Activated T-helper 2 cell treated with anti-CD3 and anti-CD28 coated beads, Interferon-gamma antibody, Interleukin-2, Interleukin-4, amounts not matched to agents 10 μg/mL and 5 μg/mL and 100 μg/mL, durations not matched to agents 14 hours and 24 hours and 36 hours (primary cell): Measurements from ENCODE around the gene AQP5. TPM values are rescaled to one million over a fixed set of nuclear protein-coding genes. Genes with fewer than 3 reads are reported as not detected.
"Not testable (repeated sequence)": the region's sequence is repeated elsewhere in the genome, so short reads cannot be mapped to it uniquely, and the experiment has no call there.

Experiments used
- DNase-seq: peaks from one replicate; pipeline ENCODE4 v3.0.0; 2021; ENCODE audit warnings: low spot score
- H3K27ac Mint-ChIP-seq: one replicate; pipeline ENCODE4 v1.8.0; 2021; ENCODE audit warnings: mixed read lengths
- H3K27me3 Mint-ChIP-seq: one replicate; pipeline ENCODE4 v1.8.0; 2021; ENCODE audit warnings: low read depth, mixed read lengths
- H3K36me3 Mint-ChIP-seq: one replicate; pipeline ENCODE4 v1.8.0; 2021; ENCODE audit warnings: low read depth, mixed read lengths
- H3K4me1 Mint-ChIP-seq: one replicate; pipeline ENCODE4 v1.8.0; 2021; ENCODE audit warnings: low read depth, mixed read lengths
- H3K4me3 Mint-ChIP-seq: one replicate; pipeline ENCODE4 v1.8.0; 2021; ENCODE audit warnings: low read depth, mild to moderate bottlenecking, moderate library complexity, mixed read lengths
- H3K9me3 Mint-ChIP-seq: one replicate; pipeline ENCODE4 v1.8.0; 2021; ENCODE audit warnings: mixed read lengths
- intact Hi-C: fragments of 100-400 bp; cut with micrococcal nuclease; formaldehyde crosslinking; loops from one replicate; pipeline ENCODE4 v1.15.1; 2023
- total RNA-seq: library from RNA; stranded (reverse); gene quantifications from 2 replicates; pipeline ENCODE4 v1.2.3, GENCODE V29; 2022

AQP5 gene
- total RNA-seq, 1 donor from 2014 or later = not detected

DNA sequence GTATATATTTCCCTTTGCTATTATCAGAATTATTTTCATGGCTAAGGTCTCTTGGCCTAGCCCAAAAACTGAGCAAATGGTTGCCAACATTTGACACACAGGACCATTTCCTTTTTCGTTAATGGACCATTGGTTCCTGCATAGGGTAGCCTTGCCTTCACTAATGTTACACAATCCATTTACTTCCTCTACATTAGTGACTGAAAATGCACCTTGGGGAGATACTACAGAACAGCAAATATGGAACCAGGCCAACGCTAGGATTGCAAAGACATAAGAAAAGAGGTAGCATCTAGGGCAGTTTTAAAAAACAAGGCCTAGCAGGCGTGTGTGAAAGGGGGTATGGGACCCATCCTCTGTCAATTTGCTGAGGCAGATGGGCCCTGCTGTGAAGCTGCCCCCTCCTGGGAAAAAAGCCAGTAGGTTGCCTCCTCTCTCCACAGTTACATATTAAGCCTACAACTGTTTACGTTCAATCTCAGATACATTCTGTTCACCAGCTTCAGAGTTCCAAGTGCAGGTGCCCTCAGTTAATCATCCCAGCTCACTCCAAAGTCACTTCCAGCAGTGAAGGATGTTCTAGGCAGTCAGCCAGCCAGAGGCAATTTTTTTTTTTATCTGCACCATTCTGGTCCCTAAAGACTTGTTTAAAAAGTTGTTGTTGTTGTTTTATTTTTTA is 26.1 kb downstream of the AQP5 start:
- H3K27ac Mint-ChIP-seq = no peak overlapping the region
- H3K36me3 Mint-ChIP-seq = peaks cover 64% of the 10 kb centered on the region
- H3K27me3 Mint-ChIP-seq = no peaks in the 10 kb centered on the region
- DNase-seq = no peak
- no peak overlapping the region for H3K4me3 Mint-ChIP-seq
- H3K9me3 Mint-ChIP-seq = no peaks in the 10 kb centered on the region
- peaks cover 5% of the 10 kb centered on the region for H3K4me1 Mint-ChIP-seq
- intact Hi-C loops = no loop called here

GRCh38 chr12:49989400-49989799 is 27.7 kb downstream of the AQP5 start:
- H3K9me3 Mint-ChIP-seq, intact Hi-C loops, H3K4me1 Mint-ChIP-seq, H3K4me3 Mint-ChIP-seq, H3K27ac Mint-ChIP-seq, H3K27me3 Mint-ChIP-seq, DNase-seq: not testable (repeated sequence)
- H3K36me3 Mint-ChIP-seq = peaks cover 75% of the 10 kb centered on the region

- intact Hi-C loops = no loop called here
Observed at GRCh38 chr12:49990273-49990672, 28.6 kb downstream of the AQP5 start.

GRCh38 chr12:49998453-49998852 is 36.8 kb downstream of the AQP5 start:
- DNase-seq = no peak
- no peak overlapping the region for H3K4me3 Mint-ChIP-seq
- no peaks in the 10 kb centered on the region for H3K9me3 Mint-ChIP-seq
- intact Hi-C loops = no loop called here
- peaks cover 74% of the 10 kb centered on the region for H3K36me3 Mint-ChIP-seq
- H3K27me3 Mint-ChIP-seq = no peaks in the 10 kb centered on the region
- H3K27ac Mint-ChIP-seq = no peak overlapping the region
- no peaks in the 10 kb centered on the region for H3K4me1 Mint-ChIP-seq

More at GRCh38 chr12:49990273-49990672, 28.6 kb downstream of the AQP5 start:
- Mint-ChIP-seq H3K9me3 (no peaks in the 10 kb centered on the region), H3K4me1 (peaks cover 6% of the 10 kb centered on the region), H3K27ac (no peak overlapping the region), H3K36me3 (peaks cover 76% of the 10 kb centered on the region), H3K4me3 (no peak overlapping the region), H3K27me3 (no peaks in the 10 kb centered on the region)
- no peak for DNase-seq

DNA sequence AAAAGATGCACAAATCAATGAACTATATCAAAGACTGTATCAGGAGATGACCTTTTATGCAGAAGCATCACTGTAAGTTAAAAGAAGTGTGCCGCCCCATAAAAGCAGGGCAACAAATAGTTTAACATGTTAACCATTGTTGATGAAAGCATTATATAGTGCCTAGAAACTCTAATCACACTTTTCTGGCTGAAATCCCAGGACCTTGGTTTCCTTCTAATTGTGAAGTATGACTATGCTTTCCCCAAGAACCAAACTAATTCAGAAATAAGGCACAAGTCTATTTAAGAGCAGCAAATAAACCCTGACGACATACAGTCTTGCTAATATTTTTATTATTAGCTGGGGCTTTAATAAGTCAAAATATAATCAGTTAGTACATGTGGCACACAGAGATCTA is 41.9 kb downstream of the AQP5 start:
- Mint-ChIP-seq H3K9me3 (no peaks in the 10 kb centered on the region), H3K27ac (no peak overlapping the region), H3K4me1 (peaks cover 13% of the 10 kb centered on the region), H3K4me3 (no peak overlapping the region), H3K36me3 (peaks cover 69% of the 10 kb centered on the region), H3K27me3 (no peaks in the 10 kb centered on the region)
- intact Hi-C loops = no loop called here
- DNase-seq = no peak

DNA sequence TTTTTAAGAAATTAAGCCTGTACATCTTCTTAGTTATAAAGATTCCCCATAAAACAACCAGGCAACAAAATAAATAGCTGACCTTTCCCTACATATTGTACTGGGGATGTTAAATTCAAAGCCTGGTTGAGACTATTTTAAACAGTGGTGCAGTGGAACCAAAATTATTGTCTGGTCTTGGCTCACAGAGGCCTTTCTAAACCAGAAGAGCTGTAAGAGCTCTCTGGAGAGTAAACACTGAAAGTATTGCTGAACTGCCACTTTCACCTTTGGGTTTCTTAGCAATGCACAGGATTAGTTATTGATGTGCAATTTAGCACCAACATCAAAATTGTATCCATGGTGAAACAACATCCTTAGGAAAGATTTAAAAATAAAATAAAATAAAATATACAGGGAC is 43.0 kb downstream of the AQP5 start:
- H3K9me3 Mint-ChIP-seq = no peaks in the 10 kb centered on the region
- intact Hi-C loops = no loop called here
- no peak overlapping the region for H3K27ac Mint-ChIP-seq
- H3K4me1 Mint-ChIP-seq = peaks cover 17% of the 10 kb centered on the region
- DNase-seq = no peak
- no peak overlapping the region for H3K4me3 Mint-ChIP-seq
- H3K36me3 Mint-ChIP-seq = peaks cover 62% of the 10 kb centered on the region
- no peaks in the 10 kb centered on the region for H3K27me3 Mint-ChIP-seq

GRCh38 chr12:50005175-50005574 is 43.5 kb downstream of the AQP5 start:
- DNase-seq = no peak
- peaks cover 18% of the 10 kb centered on the region for H3K4me1 Mint-ChIP-seq
- intact Hi-C loops = no loop called here
- H3K9me3 Mint-ChIP-seq = no peaks in the 10 kb centered on the region
- no peak overlapping the region for H3K4me3 Mint-ChIP-seq
- peaks cover 63% of the 10 kb centered on the region for H3K36me3 Mint-ChIP-seq
- no peaks in the 10 kb centered on the region for H3K27me3 Mint-ChIP-seq
- peak overlapping the region; percentile 5 for H3K27ac Mint-ChIP-seq

DNA sequence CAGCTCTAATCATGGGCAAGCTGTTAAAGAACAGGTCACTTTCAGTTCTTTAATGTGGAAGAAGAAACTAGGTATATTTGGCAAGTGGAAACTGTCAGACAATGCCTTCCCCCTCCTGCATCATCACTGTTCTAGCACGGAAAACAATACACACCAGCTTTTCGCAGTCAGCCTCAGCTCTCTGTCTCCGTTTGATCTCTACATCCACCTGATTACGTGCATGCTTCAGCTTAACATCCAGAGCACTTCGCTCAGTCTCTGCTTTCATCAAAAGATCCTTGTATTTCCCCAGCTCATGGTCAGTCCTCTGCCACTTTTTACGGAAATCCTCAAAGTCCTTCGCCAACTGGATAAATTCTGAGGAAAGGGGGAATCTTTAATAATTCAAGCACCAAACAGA is 44.6 kb downstream of the AQP5 start:
- H3K27ac Mint-ChIP-seq = peak overlapping the region; percentile 5
- no peaks in the 10 kb centered on the region for H3K27me3 Mint-ChIP-seq
- intact Hi-C loops = no loop called here
- peaks cover 18% of the 10 kb centered on the region for H3K4me1 Mint-ChIP-seq
- H3K36me3 Mint-ChIP-seq = peaks cover 58% of the 10 kb centered on the region
- no peak for DNase-seq
- no peak overlapping the region for H3K4me3 Mint-ChIP-seq
- H3K9me3 Mint-ChIP-seq = no peaks in the 10 kb centered on the region

- DNase-seq = no peak
- Mint-ChIP-seq H3K4me1 (peaks cover 18% of the 10 kb centered on the region), H3K36me3 (peaks cover 55% of the 10 kb centered on the region), H3K27ac (no peak overlapping the region), H3K9me3 (no peaks in the 10 kb centered on the region), H3K4me3 (no peak overlapping the region), H3K27me3 (no peaks in the 10 kb centered on the region)
- intact Hi-C loops = no loop called here
Observed at GRCh38 chr12:50006754-50007442, 45.2 kb downstream of the AQP5 start.

DNA sequence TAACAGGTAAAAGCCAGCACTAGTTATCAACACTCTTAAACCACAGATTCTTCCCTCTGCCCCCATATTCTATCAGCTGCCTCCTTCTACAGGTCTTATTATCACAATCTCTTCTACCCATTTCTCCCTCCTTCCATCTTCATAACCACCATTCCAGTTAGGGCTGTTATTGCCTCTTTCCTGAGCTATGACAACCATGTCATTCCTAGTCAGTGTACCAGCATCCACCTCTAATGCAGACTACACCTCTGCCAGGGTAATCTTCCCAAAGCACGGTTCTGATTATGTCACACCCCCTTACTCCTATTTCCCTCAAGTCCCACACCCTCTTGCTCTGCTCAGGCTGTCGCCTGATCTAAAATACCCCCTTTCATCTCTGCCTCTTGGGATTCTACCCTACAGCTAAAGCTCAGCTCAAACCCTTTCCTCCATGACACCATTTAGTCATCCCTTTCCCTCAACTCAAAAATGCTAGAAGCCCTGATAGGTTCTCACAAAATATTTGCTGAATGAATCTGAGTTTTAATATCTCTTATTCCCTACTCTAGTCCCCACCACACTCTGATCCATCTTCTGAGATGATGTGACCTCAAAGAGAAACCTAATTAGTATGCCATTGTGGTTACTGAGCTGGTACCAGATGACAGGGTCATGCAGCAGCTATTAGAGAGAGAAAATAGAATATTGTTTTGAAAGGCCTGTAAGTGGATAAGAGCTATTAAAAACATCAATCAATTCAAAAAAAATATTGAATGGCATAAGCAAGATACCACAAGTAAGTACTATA is 51.9 kb downstream of the AQP5 start:
- no peak overlapping the region for H3K4me3 Mint-ChIP-seq
- no peak for DNase-seq
- no peaks in the 10 kb centered on the region for H3K27me3 Mint-ChIP-seq
- peaks cover 34% of the 10 kb centered on the region for H3K36me3 Mint-ChIP-seq
- peaks cover 22% of the 10 kb centered on the region for H3K4me1 Mint-ChIP-seq
- no peaks in the 10 kb centered on the region for H3K9me3 Mint-ChIP-seq
- intact Hi-C loops = no loop called here
- peak overlapping the region; percentile 65 for H3K27ac Mint-ChIP-seq

GRCh38 chr12:50014342-50014741 is 52.7 kb downstream of the AQP5 start:
- H3K27me3 Mint-ChIP-seq = no peaks in the 10 kb centered on the region
- no peak overlapping the region for H3K4me3 Mint-ChIP-seq
- H3K4me1 Mint-ChIP-seq = peaks cover 28% of the 10 kb centered on the region
- no peaks in the 10 kb centered on the region for H3K9me3 Mint-ChIP-seq
- peaks cover 40% of the 10 kb centered on the region for H3K36me3 Mint-ChIP-seq
- intact Hi-C loops = no loop called here
- peak overlapping the region; percentile 36 for H3K27ac Mint-ChIP-seq
- no peak for DNase-seq
